Measurements from ENCODE around the gene SOX12.
"Not testable (repeated sequence)": the region's sequence is repeated elsewhere in the genome, so short reads cannot be mapped to it uniquely, and the experiment has no call there.

SOX12 gene

GRCh38 chr20:328975-329695 lies 3.8 kb downstream of the SOX12 start:
- DNase-seq: no peak

GRCh38 chr20:329851-330232 lies 4.5 kb downstream of the SOX12 start:
- peak in 1 of 2 experiments; percentile 28 for DNase-seq

GRCh38 chr20:330233-331149 lies 5.1 kb downstream of the SOX12 start:
- peak; percentile 65 to 83 for DNase-seq

- no peak for DNase-seq
These were observed 9.2 kb downstream of the SOX12 start for GRCh38 chr20:334578-334977.

GRCh38 chr20:336040-336439 lies 10.7 kb downstream of the SOX12 start:
- DNase-seq: not testable (repeated sequence)

- DNase-seq: no peak
These were observed 16.3 kb downstream of the SOX12 start for GRCh38 chr20:341682-342081.

- no peak for DNase-seq
These were observed 17.8 kb downstream of the SOX12 start for GRCh38 chr20:343107-343506.

- DNase-seq: no peak
These were observed 20.8 kb downstream of the SOX12 start for GRCh38 chr20:346033-346639.

- peak; percentile 67 to 83 for DNase-seq
These were observed 21.4 kb downstream of the SOX12 start, which contains the start of gene NRSN2 for GRCh38 chr20:346640-347316. Gene NRSN2, plus strand, starts transcription at chr20:347111. Its CDS starts 2,533 bp downstream, at chr20:349644.

GRCh38 chr20:347317-347639 lies 21.9 kb downstream of the SOX12 start:
- no peak for DNase-seq

- peak; percentile 94 to 98 for DNase-seq
These were observed 22.5 kb downstream of the SOX12 start for GRCh38 chr20:347640-348484.

GRCh38 chr20:348972-349841 lies 23.9 kb downstream of the SOX12 start:
- no peak for DNase-seq

GRCh38 chr20:353166-353565 lies 27.8 kb downstream of the SOX12 start:
- DNase-seq: no peak

- peak; percentile 38 to 91 for DNase-seq
These were observed 29.1 kb downstream of the SOX12 start for GRCh38 chr20:354298-354977.

- DNase-seq: not testable (repeated sequence)
These were observed 30.8 kb downstream of the SOX12 start for GRCh38 chr20:356154-356553.

- no peak for DNase-seq
These were observed 31.4 kb downstream of the SOX12 start for GRCh38 chr20:356745-357144.

GRCh38 chr20:358891-359555 lies 33.7 kb downstream of the SOX12 start:
- no peak for DNase-seq

- DNase-seq: peak; percentile 79 to 88
These were observed 36.2 kb downstream of the SOX12 start for GRCh38 chr20:361561-361960.

All from NCI-H526 (cell line).